ENCODE measurements around the gene GABRD. TPM values are rescaled to one million over a fixed set of nuclear protein-coding genes. Genes with fewer than 3 reads are reported as not detected.

Gene GABRD
- total and polyA plus RNA-seq, 2 of the 13 experiments (the other 11 are each of a cell fraction or from before 2014, with no cell fraction given), result not detected

GRCh38 chr1:2046174-2046917, 27.2 kb downstream of the GABRD start (continued):
- TF ChIP-seq ZNF740 (CRISPR knock-in tag; IDR thresholded peaks at IDR 0.05), result peak; percentile 47; the same call in 1 of the 2 replicates
- TF ChIP-seq ZFP91 (CRISPR knock-in tag; IDR thresholded peaks at IDR 0.05; ENCODE audit: borderline replicate concordance), result 0 out of 2 replicates have a peak, but pooled peaks have one; percentile 43
- 0 out of 2 replicates have a peak, but pooled peaks have one; percentile 2 for TF ChIP-seq ZNF414 (CRISPR knock-in tag; IDR thresholded peaks at IDR 0.05)
- 0 out of 2 replicates have a peak, but pooled peaks have one; percentile 30 for TF ChIP-seq HMG20B (CRISPR knock-in tag; conservative IDR thresholded peaks at IDR 0.05)
- 0 out of 2 replicates have a peak, but pooled peaks have one; percentile 10 for TF ChIP-seq BCL6 (CRISPR knock-in tag; IDR thresholded peaks at IDR 0.05)
- TF ChIP-seq SALL1 (CRISPR knock-in tag; IDR thresholded peaks at IDR 0.05), result peak; percentile 52; the same call in 1 of the 2 replicates
- TF ChIP-seq TEAD3 (CRISPR knock-in tag; optimal IDR thresholded peaks at IDR 0.05; ENCODE audit: borderline replicate concordance), result peak; percentile 55
- 0 out of 2 replicates have a peak, but pooled peaks have one; percentile 23 for TF ChIP-seq NFKB2 (CRISPR knock-in tag; IDR thresholded peaks at IDR 0.05; ENCODE audit: borderline replicate concordance)
- TF ChIP-seq ERF (CRISPR knock-in tag; IDR thresholded peaks at IDR 0.05), result peak; percentile 70; the same call in 1 of the 2 replicates
- TF ChIP-seq NR2F6 (IDR thresholded peaks at IDR 0.05), result no peak
- peak; percentile 71 for TF ChIP-seq NR2F6 (CRISPR knock-in tag; IDR thresholded peaks at IDR 0.05)
- no peak for TF ChIP-seq LCORL (IDR thresholded peaks at IDR 0.05)
- TF ChIP-seq LCORL (CRISPR knock-in tag; IDR thresholded peaks at IDR 0.05), result peak; percentile 75; the same call in 1 of the 2 replicates
- no peak for TF ChIP-seq NFKBIZ (CRISPR knock-in tag; IDR thresholded peaks at IDR 0.05)
- no peak for TF ChIP-seq ZFP41 (CRISPR knock-in tag; IDR thresholded peaks at IDR 0.05; ENCODE audit: borderline replicate concordance)
- peak; percentile 54; the same call in 1 of the 2 replicates for TF ChIP-seq MTERF4 (CRISPR knock-in tag; IDR thresholded peaks at IDR 0.05)
- TF ChIP-seq RELA (CRISPR knock-in tag; IDR thresholded peaks at IDR 0.05), result no peak
- TF ChIP-seq ZNF546 (CRISPR knock-in tag; conservative IDR thresholded peaks at IDR 0.05), result 0 out of 2 replicates have a peak, but pooled peaks have one; percentile 11
- TF ChIP-seq GATAD2A (CRISPR knock-in tag; IDR thresholded peaks at IDR 0.05), result peak; percentile 45; the same call in 1 of the 2 replicates
- no peak for TF ChIP-seq NFIC (IDR thresholded peaks at IDR 0.05; ENCODE audit: low read length)
- TF ChIP-seq KDM1A (CRISPR knock-in tag; IDR thresholded peaks at IDR 0.05), result 0 out of 2 replicates have a peak, but pooled peaks have one; percentile 33
- TF ChIP-seq STAG1 (CRISPR knock-in tag; IDR thresholded peaks at IDR 0.05), result peak; percentile 92
- TF ChIP-seq USF2 (IDR thresholded peaks at IDR 0.05; ENCODE audit: low read depth, low read length), result no peak
- no peak for TF ChIP-seq USF2 (CRISPR knock-in tag; IDR thresholded peaks at IDR 0.05; ENCODE audit: borderline replicate concordance)

All from HepG2 (cell line).